GM21717 (cell line): Measurements from ENCODE around the gene METTL1.

ENCODE experiments used
- ATAC-seq: cut with Tn5 transposase; IDR thresholded peaks from one replicate; pipeline ENCODE4 v1.9.1; 2021; ENCODE audit warnings: mild to moderate bottlenecking, moderate library complexity; ENCODE audit not compliant: unreplicated experiment

The METTL1 gene

GRCh38 chr12:57771236-57771872 is 551 bp downstream of the METTL1 start:
- ATAC-seq, result peak; percentile 75

- no peak for ATAC-seq
These were observed 1.2 kb downstream of the METTL1 start for GRCh38 chr12:57770734-57771133.

- ATAC-seq, result no peak
These were observed 2.3 kb downstream of the METTL1 start for GRCh38 chr12:57769594-57769993.

GRCh38 chr12:57767876-57768275 is 4.0 kb downstream of the METTL1 start:
- ATAC-seq, result no peak

- no peak for ATAC-seq
These were observed 4.6 kb downstream of the METTL1 start for GRCh38 chr12:57767305-57767698.

- no peak for ATAC-seq
These were observed 5.2 kb downstream of the METTL1 start, which contains the start of gene CYP27B1 for GRCh38 chr12:57766464-57767304. Gene CYP27B1 (minus strand): TSS chr12:57767078. CDS start chr12:57767041, 37 bp downstream.

GRCh38 chr12:57765698-57766463 is 6.0 kb downstream of the METTL1 start:
- ATAC-seq, result no peak

- peak; percentile 48 for ATAC-seq
These were observed 6.8 kb downstream of the METTL1 start for GRCh38 chr12:57765003-57765697.

- ATAC-seq, result no peak
These were observed 7.3 kb downstream of the METTL1 start for GRCh38 chr12:57764662-57765002.

GRCh38 chr12:57763881-57764661 is 7.8 kb downstream of the METTL1 start:
- no peak for ATAC-seq

- no peak for ATAC-seq
These were observed 9.4 kb downstream of the METTL1 start for GRCh38 chr12:57762463-57762862.

GRCh38 chr12:57761391-57761998 is 10.4 kb downstream of the METTL1 start:
- no peak for ATAC-seq

- no peak for ATAC-seq
These were observed 11.4 kb downstream of the METTL1 start for GRCh38 chr12:57760347-57760982.

- ATAC-seq, result no peak
These were observed 12.4 kb downstream of the METTL1 start for GRCh38 chr12:57759360-57759980.

- ATAC-seq, result no peak
These were observed 13.1 kb downstream of the METTL1 start for GRCh38 chr12:57758552-57759359.

GRCh38 chr12:57757771-57758170 is 14.1 kb downstream of the METTL1 start:
- no peak for ATAC-seq

GRCh38 chr12:57756406-57757341 is 15.2 kb downstream of the METTL1 start:
- ATAC-seq, result peak; percentile 17
